ENCODE results near the gene TNFRSF1A. TPM values are rescaled to one million over a fixed set of nuclear protein-coding genes. Genes with fewer than 3 reads are reported as not detected.

TNFRSF1A gene
- total RNA-seq, 1 donor from 2014 or later = 125 TPM

DNA sequence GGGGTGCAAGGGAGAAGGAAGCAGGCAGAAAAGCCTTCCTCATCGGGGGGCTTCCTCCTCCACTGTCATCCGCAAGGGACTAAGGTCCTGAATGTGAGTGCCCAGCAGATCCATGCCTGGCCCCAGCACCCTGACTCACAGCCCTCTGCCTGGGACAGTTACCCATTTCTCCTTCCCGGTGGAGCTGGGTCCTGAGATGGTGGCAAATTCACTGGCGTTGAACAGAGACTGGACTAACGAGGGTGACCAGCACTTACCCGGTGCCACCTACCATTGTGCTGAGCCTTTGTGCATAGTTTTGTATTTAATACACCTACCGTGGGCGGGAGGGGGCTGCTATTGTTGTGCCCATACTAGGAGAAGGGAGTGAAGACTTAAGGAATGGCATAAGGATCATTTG, 62.2 kb downstream of the TNFRSF1A start:
- peaks cover 34% of the 10 kb centered on the region for H3K4me1 Mint-ChIP-seq (ENCODE audit: unreplicated experiment)
- no peak for DNase-seq (ENCODE audit: low spot score)
- no peak overlapping the region for H3K4me3 Mint-ChIP-seq (ENCODE audit: unreplicated experiment)
- no peaks in the 10 kb centered on the region for H3K9me3 Mint-ChIP-seq (ENCODE audit: unreplicated experiment)
- no peak overlapping the region for H3K27ac Mint-ChIP-seq (ENCODE audit: unreplicated experiment)
- H3K27me3 Mint-ChIP-seq (ENCODE audit: unreplicated experiment) = peaks cover 9% of the 10 kb centered on the region
- H3K36me3 Mint-ChIP-seq (ENCODE audit: low read depth, unreplicated experiment) = peaks cover 6% of the 10 kb centered on the region
- TF ChIP-seq, protein P1, sequence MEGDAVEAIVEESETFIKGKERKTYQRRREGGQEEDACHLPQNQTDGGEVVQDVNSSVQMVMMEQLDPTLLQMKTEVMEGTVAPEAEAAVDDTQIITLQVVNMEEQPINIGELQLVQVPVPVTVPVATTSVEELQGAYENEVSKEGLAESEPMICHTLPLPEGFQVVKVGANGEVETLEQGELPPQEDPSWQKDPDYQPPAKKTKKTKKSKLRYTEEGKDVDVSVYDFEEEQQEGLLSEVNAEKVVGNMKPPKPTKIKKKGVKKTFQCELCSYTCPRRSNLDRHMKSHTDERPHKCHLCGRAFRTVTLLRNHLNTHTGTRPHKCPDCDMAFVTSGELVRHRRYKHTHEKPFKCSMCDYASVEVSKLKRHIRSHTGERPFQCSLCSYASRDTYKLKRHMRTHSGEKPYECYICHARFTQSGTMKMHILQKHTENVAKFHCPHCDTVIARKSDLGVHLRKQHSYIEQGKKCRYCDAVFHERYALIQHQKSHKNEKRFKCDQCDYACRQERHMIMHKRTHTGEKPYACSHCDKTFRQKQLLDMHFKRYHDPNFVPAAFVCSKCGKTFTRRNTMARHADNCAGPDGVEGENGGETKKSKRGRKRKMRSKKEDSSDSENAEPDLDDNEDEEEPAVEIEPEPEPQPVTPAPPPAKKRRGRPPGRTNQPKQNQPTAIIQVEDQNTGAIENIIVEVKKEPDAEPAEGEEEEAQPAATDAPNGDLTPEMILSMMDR (IDR thresholded peaks at IDR 0.05; ENCODE audit: unreplicated experiment) = no peak

DNA sequence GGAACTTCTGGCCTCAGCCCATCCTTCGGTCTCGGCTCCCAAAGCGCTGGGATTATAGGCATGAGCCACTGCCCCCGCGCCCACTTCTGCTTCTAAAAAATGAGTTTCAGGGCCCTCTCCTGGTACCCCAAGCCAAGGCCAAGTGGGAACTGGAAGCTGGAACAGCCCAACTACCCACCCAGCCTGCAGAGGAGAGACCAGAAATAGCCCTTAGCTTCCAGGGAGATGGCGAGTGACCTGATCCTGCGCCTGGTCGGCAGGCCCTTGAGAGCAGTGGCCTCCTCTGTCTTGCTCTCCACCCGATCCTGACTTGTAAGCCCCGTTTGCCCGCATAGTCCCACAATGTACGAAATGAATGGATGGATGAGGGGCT, 62.6 kb downstream of the TNFRSF1A start:
- H3K9me3 Mint-ChIP-seq (ENCODE audit: unreplicated experiment) = no peaks in the 10 kb centered on the region
- no peak overlapping the region for H3K4me3 Mint-ChIP-seq (ENCODE audit: unreplicated experiment)

More for the DNA sequence above, 62.6 kb downstream of the TNFRSF1A start:
- no peak for DNase-seq (ENCODE audit: low spot score)
- peaks cover 37% of the 10 kb centered on the region for H3K4me1 Mint-ChIP-seq (ENCODE audit: unreplicated experiment)
- peaks cover 6% of the 10 kb centered on the region for H3K36me3 Mint-ChIP-seq (ENCODE audit: low read depth, unreplicated experiment)
- peaks cover 10% of the 10 kb centered on the region for H3K27me3 Mint-ChIP-seq (ENCODE audit: unreplicated experiment)
- TF ChIP-seq, protein P1 (IDR thresholded peaks at IDR 0.05; ENCODE audit: unreplicated experiment) = no peak
- no peak overlapping the region for H3K27ac Mint-ChIP-seq (ENCODE audit: unreplicated experiment)

Other genes starting within 250 kb of the TNFRSF1A start
- gene VWF, start 217.4 kb downstream of the TNFRSF1A start, total RNA-seq (ENCODE audit: unreplicated experiment) = 56.0 TPM
- gene CD9, start 141.7 kb downstream of the TNFRSF1A start, total RNA-seq (ENCODE audit: unreplicated experiment) = 67.2 TPM
- 1.9 TPM for gene PLEKHG6, start 31.4 kb downstream of the TNFRSF1A start, total RNA-seq (ENCODE audit: unreplicated experiment)
- gene SCNN1A, start 33.5 kb upstream of the TNFRSF1A start, total RNA-seq (ENCODE audit: unreplicated experiment) = 2.2 TPM
- gene LTBR, start 42.1 kb upstream of the TNFRSF1A start, total RNA-seq (ENCODE audit: unreplicated experiment) = 40.3 TPM
- gene CD27, start 102.9 kb upstream of the TNFRSF1A start, total RNA-seq (ENCODE audit: unreplicated experiment) = not detected
- gene TAPBPL, start 110.0 kb upstream of the TNFRSF1A start, total RNA-seq (ENCODE audit: unreplicated experiment) = 2.8 TPM
- gene VAMP1, start 128.6 kb upstream of the TNFRSF1A start, total RNA-seq (ENCODE audit: unreplicated experiment) = 5.5 TPM
- gene MRPL51, start 151.2 kb upstream of the TNFRSF1A start, total RNA-seq (ENCODE audit: unreplicated experiment) = 168 TPM
- 25.3 TPM for gene NCAPD2, start 152.0 kb upstream of the TNFRSF1A start, total RNA-seq (ENCODE audit: unreplicated experiment)
- gene GAPDH, start 192.4 kb upstream of the TNFRSF1A start, total RNA-seq (ENCODE audit: unreplicated experiment) = 2,393 TPM
- gene IFFO1, start 214.0 kb upstream of the TNFRSF1A start, total RNA-seq (ENCODE audit: unreplicated experiment) = 82.2 TPM
- gene NOP2, start 226.2 kb upstream of the TNFRSF1A start, total RNA-seq (ENCODE audit: unreplicated experiment) = 37.5 TPM